ENCODE results near the gene EFTUD2.

The EFTUD2 gene

GRCh38 chr17:44910231-44911106 lies 11.2 kb upstream of the EFTUD2 start:
- no peak for DNase-seq (ENCODE audit: low read depth, low spot score)
- Histone ChIP-seq H3K9me3 (ENCODE audit: control insufficient read depth, insufficient read depth, low read length) (no peaks in the 10 kb centered on the region), H3K4me1 (ENCODE audit: control insufficient read depth, insufficient read depth, low read length) (0 out of 2 replicates have a peak, but pooled peaks cover 2% of the 10 kb centered on the region), H3K4me3 (ENCODE audit: low read length) (no peak overlapping the region), H3K27me3 (ENCODE audit: control insufficient read depth, insufficient read depth, low read length) (0 out of 2 replicates have a peak, but pooled peaks cover 3% of the 10 kb centered on the region), H3K36me3 (ENCODE audit: control insufficient read depth, insufficient read depth, low read length) (no peaks in the 10 kb centered on the region), H3K27ac (ENCODE audit: low read length) (no peak overlapping the region)
- WGBS (ENCODE audit: insufficient coverage, insufficient read length) = no CpG with 5 or more reads among the region's 13 CpGs

GRCh38 chr17:44909681-44910144 lies 10.5 kb upstream of the EFTUD2 start:
- Histone ChIP-seq H3K27ac (ENCODE audit: low read length) (no peak overlapping the region), H3K4me1 (ENCODE audit: control insufficient read depth, insufficient read depth, low read length) (0 out of 2 replicates have a peak, but pooled peaks cover 2% of the 10 kb centered on the region), H3K27me3 (ENCODE audit: control insufficient read depth, insufficient read depth, low read length) (0 out of 2 replicates have a peak, but pooled peaks cover 3% of the 10 kb centered on the region), H3K9me3 (ENCODE audit: control insufficient read depth, insufficient read depth, low read length) (no peaks in the 10 kb centered on the region), H3K4me3 (ENCODE audit: low read length) (no peak overlapping the region), H3K36me3 (ENCODE audit: control insufficient read depth, insufficient read depth, low read length) (no peaks in the 10 kb centered on the region)
- WGBS (ENCODE audit: insufficient coverage, insufficient read length) = no CpG with 5 or more reads among the region's 11 CpGs
- no peak for DNase-seq (ENCODE audit: low read depth, low spot score)

GRCh38 chr17:44908761-44909326 lies 9.6 kb upstream of the EFTUD2 start:
- no peak for DNase-seq (ENCODE audit: low read depth, low spot score)
- Histone ChIP-seq H3K4me3 (ENCODE audit: low read length) (no peak overlapping the region), H3K4me1 (ENCODE audit: control insufficient read depth, insufficient read depth, low read length) (0 out of 2 replicates have a peak, but pooled peaks cover 2% of the 10 kb centered on the region), H3K9me3 (ENCODE audit: control insufficient read depth, insufficient read depth, low read length) (no peaks in the 10 kb centered on the region), H3K27me3 (ENCODE audit: control insufficient read depth, insufficient read depth, low read length) (0 out of 2 replicates have a peak, but pooled peaks cover 3% of the 10 kb centered on the region), H3K36me3 (ENCODE audit: control insufficient read depth, insufficient read depth, low read length) (no peaks in the 10 kb centered on the region), H3K27ac (ENCODE audit: low read length) (no peak overlapping the region)
- WGBS (ENCODE audit: insufficient coverage, insufficient read length) = no CpG with 5 or more reads among the region's 10 CpGs

- 0 out of 2 replicates have a peak, but pooled peaks cover 3% of the 10 kb centered on the region for H3K27me3 ChIP-seq (ENCODE audit: control insufficient read depth, insufficient read depth, low read length)
- no CpG with 5 or more reads among the region's 11 CpGs for WGBS (ENCODE audit: insufficient coverage, insufficient read length)
- 0 out of 2 replicates have a peak, but pooled peaks cover 2% of the 10 kb centered on the region for H3K4me1 ChIP-seq (ENCODE audit: control insufficient read depth, insufficient read depth, low read length)
- H3K36me3 ChIP-seq (ENCODE audit: control insufficient read depth, insufficient read depth, low read length) = no peaks in the 10 kb centered on the region
- no peaks in the 10 kb centered on the region for H3K9me3 ChIP-seq (ENCODE audit: control insufficient read depth, insufficient read depth, low read length)
- H3K4me3 ChIP-seq (ENCODE audit: low read length) = no peak overlapping the region
- DNase-seq (ENCODE audit: low read depth, low spot score) = no peak
- no peak overlapping the region for H3K27ac ChIP-seq (ENCODE audit: low read length)
These were observed 8.7 kb upstream of the EFTUD2 start for GRCh38 chr17:44907729-44908470.

GRCh38 chr17:44906763-44907728 lies 7.8 kb upstream of the EFTUD2 start:
- no peak overlapping the region for H3K27ac ChIP-seq (ENCODE audit: low read length)
- no CpG with 5 or more reads among the region's 18 CpGs for WGBS (ENCODE audit: insufficient coverage, insufficient read length)

GRCh38 chr17:44906010-44906646 lies 6.9 kb upstream of the EFTUD2 start:
- no peaks in the 10 kb centered on the region for H3K36me3 ChIP-seq (ENCODE audit: control insufficient read depth, insufficient read depth, low read length)
- no peaks in the 10 kb centered on the region for H3K27me3 ChIP-seq (ENCODE audit: control insufficient read depth, insufficient read depth, low read length)
- DNase-seq (ENCODE audit: low read depth, low spot score) = no peak
- no peaks in the 10 kb centered on the region for H3K4me1 ChIP-seq (ENCODE audit: control insufficient read depth, insufficient read depth, low read length)
- WGBS (ENCODE audit: insufficient coverage, insufficient read length) = no CpG with 5 or more reads among the region's 10 CpGs
- no peak overlapping the region for H3K27ac ChIP-seq (ENCODE audit: low read length)
- no peaks in the 10 kb centered on the region for H3K9me3 ChIP-seq (ENCODE audit: control insufficient read depth, insufficient read depth, low read length)
- H3K4me3 ChIP-seq (ENCODE audit: low read length) = no peak overlapping the region

More at GRCh38 chr17:44906763-44907728, 7.8 kb upstream of the EFTUD2 start:
- Histone ChIP-seq H3K4me3 (ENCODE audit: low read length) (no peak overlapping the region), H3K9me3 (ENCODE audit: control insufficient read depth, insufficient read depth, low read length) (no peaks in the 10 kb centered on the region), H3K4me1 (ENCODE audit: control insufficient read depth, insufficient read depth, low read length) (0 out of 2 replicates have a peak, but pooled peaks cover 2% of the 10 kb centered on the region), H3K27me3 (ENCODE audit: control insufficient read depth, insufficient read depth, low read length) (0 out of 2 replicates have a peak, but pooled peaks cover 1% of the 10 kb centered on the region), H3K36me3 (ENCODE audit: control insufficient read depth, insufficient read depth, low read length) (no peaks in the 10 kb centered on the region)
- no peak for DNase-seq (ENCODE audit: low read depth, low spot score)

GRCh38 chr17:44905006-44906000 lies 6.1 kb upstream of the EFTUD2 start:
- DNase-seq (ENCODE audit: low read depth, low spot score) = no peak
- Histone ChIP-seq H3K4me3 (ENCODE audit: low read length) (no peak overlapping the region), H3K27ac (ENCODE audit: low read length) (no peak overlapping the region), H3K27me3 (ENCODE audit: control insufficient read depth, insufficient read depth, low read length) (no peaks in the 10 kb centered on the region), H3K9me3 (ENCODE audit: control insufficient read depth, insufficient read depth, low read length) (no peaks in the 10 kb centered on the region), H3K36me3 (ENCODE audit: control insufficient read depth, insufficient read depth, low read length) (no peaks in the 10 kb centered on the region), H3K4me1 (ENCODE audit: control insufficient read depth, insufficient read depth, low read length) (no peaks in the 10 kb centered on the region)
- WGBS (ENCODE audit: insufficient coverage, insufficient read length) = no CpG with 5 or more reads among the region's 9 CpGs

- DNase-seq (ENCODE audit: low read depth, low spot score) = no peak
- Histone ChIP-seq H3K27ac (ENCODE audit: low read length) (no peak overlapping the region), H3K27me3 (ENCODE audit: control insufficient read depth, insufficient read depth, low read length) (no peaks in the 10 kb centered on the region), H3K4me1 (ENCODE audit: control insufficient read depth, insufficient read depth, low read length) (no peaks in the 10 kb centered on the region), H3K9me3 (ENCODE audit: control insufficient read depth, insufficient read depth, low read length) (no peaks in the 10 kb centered on the region), H3K4me3 (ENCODE audit: low read length) (no peak overlapping the region), H3K36me3 (ENCODE audit: control insufficient read depth, insufficient read depth, low read length) (no peaks in the 10 kb centered on the region)
- WGBS (ENCODE audit: insufficient coverage, insufficient read length) = no CpG with 5 or more reads among the region's 35 CpGs
These were observed 5.0 kb upstream of the EFTUD2 start for GRCh38 chr17:44904001-44904984.
